GM23338 (cell line): ENCODE data around the gene RPGRIP1. TPM values are rescaled to one million over a fixed set of nuclear protein-coding genes. Genes with fewer than 3 reads are reported as not detected.

Experiments
- ATAC-seq: fragments of 200-7000 bp; cut with Tn5 transposase; 3 replicates; pipeline ENCODE4 v1.9.1; 2020
- DNase-seq: peaks from one replicate; pipeline ENCODE4 v3.0.0-alpha.2; 2015; ENCODE audit warnings: low spot score
- H2AFZ ChIP-seq: fragments of 200-600 bp; sonication (generic); 2 replicates; pipeline ENCODE4 v1.8.0; 2016; ENCODE audit warnings: antibody characterized with exemption, mild to moderate bottlenecking, moderate library complexity
- H3F3A ChIP-seq: fragments of 200-600 bp; sonication (generic); replicated peaks from 2 replicates; pipeline ENCODE4 v1.8.0; 2017; ENCODE audit warnings: antibody characterized with exemption, mixed run types, low read depth
- H3K27ac ChIP-seq: fragments of 200-600 bp; sonication (generic); 2 replicates; pipeline ENCODE4 v1.6.1; 2016; ENCODE audit warnings: low read depth
- H3K27me3 ChIP-seq: fragments of 200-600 bp; sonication (generic); 2 replicates; pipeline ENCODE4 v1.8.0; 2016; ENCODE audit warnings: mild to moderate bottlenecking, mixed run types, moderate library complexity; ENCODE audit not compliant: insufficient read depth
- H3K36me3 ChIP-seq: fragments of 200-600 bp; sonication (generic); 2 replicates; pipeline ENCODE4 v1.8.0; 2016; ENCODE audit warnings: mild to moderate bottlenecking; ENCODE audit not compliant: insufficient read depth
- H3K4me1 ChIP-seq: fragments of 200-600 bp; sonication (generic); 2 replicates; pipeline ENCODE4 v1.8.0; 2016; ENCODE audit warnings: mild to moderate bottlenecking, moderate library complexity; ENCODE audit not compliant: insufficient read depth
- H3K4me2 ChIP-seq: fragments of 200-600 bp; sonication (generic); 2 replicates; pipeline ENCODE4 v1.7.1; 2017; ENCODE audit warnings: mixed run types
- H3K4me3 ChIP-seq: fragments of 200-600 bp; sonication (generic); 2 replicates; pipeline ENCODE4 v1.6.1; 2016; ENCODE audit warnings: mixed run types
- H3K79me2 ChIP-seq: fragments of 200-600 bp; sonication (generic); replicated peaks from 2 replicates; pipeline ENCODE4 v1.8.0; 2017; ENCODE audit warnings: mild to moderate bottlenecking; ENCODE audit not compliant: insufficient read depth
- H3K9me2 ChIP-seq: fragments of 200-600 bp; sonication (generic); 2 replicates; pipeline ENCODE4 v1.8.0; 2017; ENCODE audit not compliant: insufficient read depth
- H4K20me1 ChIP-seq: fragments of 200-600 bp; sonication (generic); replicated peaks from 2 replicates; pipeline ENCODE4 v1.8.0; 2017; ENCODE audit warnings: mild to moderate bottlenecking; ENCODE audit not compliant: insufficient read depth
- H3K27ac Mint-ChIP-seq: 2 replicates; pipeline ENCODE4 v1.8.0; 2020; ENCODE audit warnings: inconsistent platforms, mild to moderate bottlenecking, moderate library complexity, mixed read lengths
- H3K27me3 Mint-ChIP-seq: 3 replicates; pipeline ENCODE4 v1.8.0; 2022; ENCODE audit warnings: low read depth, mild to moderate bottlenecking, moderate library complexity, mixed read lengths, inconsistent platforms; ENCODE audit not compliant: insufficient read depth, poor library complexity
- H3K36me3 Mint-ChIP-seq: 3 replicates; pipeline ENCODE4 v1.8.0; 2021; ENCODE audit warnings: low read depth, mild to moderate bottlenecking, inconsistent platforms, moderate library complexity, mixed read lengths
- H3K4me1 Mint-ChIP-seq: 3 replicates; pipeline ENCODE4 v1.8.0; 2020; ENCODE audit warnings: mild to moderate bottlenecking, inconsistent platforms, mixed read lengths
- H3K4me3 Mint-ChIP-seq: 3 replicates; pipeline ENCODE4 v1.8.0; 2021; ENCODE audit warnings: moderate library complexity, mild to moderate bottlenecking, inconsistent platforms, mixed read lengths
- H3K9me3 Mint-ChIP-seq: 3 replicates; pipeline ENCODE4 v1.8.0; 2020; ENCODE audit warnings: moderate library complexity, mild to moderate bottlenecking, inconsistent platforms, mixed read lengths
- CREB1 ChIP-seq: fragments of 250-450 bp; sonication (Bioruptor Pico); IDR thresholded peaks from 2 replicates; pipeline ENCODE4 v1.5.0; 2020; ENCODE audit warnings: low read depth, mild to moderate bottlenecking, moderate library complexity
- EZH2 ChIP-seq: fragments of 200-600 bp; sonication (generic); IDR thresholded peaks from one replicate; pipeline ENCODE4 v1.8.0; 2017; ENCODE audit warnings: antibody characterized with exemption, mild to moderate bottlenecking, low read depth; ENCODE audit not compliant: unreplicated experiment
- EZH2phosphoT487 ChIP-seq: fragments of 200-600 bp; sonication (generic); IDR thresholded peaks from one replicate; pipeline ENCODE4 v1.8.1; 2018; ENCODE audit warnings: antibody characterized with exemption; ENCODE audit not compliant: unreplicated experiment
- JUNB ChIP-seq: IDR thresholded peaks from one replicate; pipeline ENCODE4 v1.6.1; 2016; ENCODE audit warnings: antibody characterized with exemption; ENCODE audit not compliant: unreplicated experiment
- NANOG ChIP-seq: IDR thresholded peaks from 2 replicates; pipeline ENCODE4 v1.6.1; 2016; ENCODE audit warnings: antibody characterized with exemption, borderline replicate concordance
- POLR2AphosphoS5 ChIP-seq: IDR thresholded peaks from 2 replicates; pipeline ENCODE4 v1.6.1; 2016; ENCODE audit warnings: antibody characterized with exemption, low read depth
- STAT1 ChIP-seq: IDR thresholded peaks from one replicate; pipeline ENCODE4 v1.6.1; 2016; ENCODE audit warnings: antibody characterized with exemption; ENCODE audit not compliant: unreplicated experiment
- ZNF114 ChIP-seq: fragments of 250-450 bp; sonication (Bioruptor Pico); IDR thresholded peaks from 2 replicates; pipeline ENCODE4 v1.5.0; 2020; ENCODE audit warnings: mild to moderate bottlenecking, moderate library complexity
- ZNF331 ChIP-seq: fragments of 250-450 bp; sonication (Bioruptor Pico); IDR thresholded peaks from 2 replicates; pipeline ENCODE4 v1.5.0; 2020; ENCODE audit warnings: low read depth, mild to moderate bottlenecking, moderate library complexity
- polyA plus RNA-seq: library from polyadenylated mRNA; unstranded; fragments of >200 nt; fragmentation: Nextera tagmentation; extraction: Ambion mirVana; gene quantifications from 2 replicates; pipeline ENCODE4 v1.2.1, GENCODE V29; 2016
- total RNA-seq: library from RNA; depleted of rRNA; stranded (reverse); fragments of >200 nt; shearing (Covaris generic); gene quantifications from 2 replicates; pipeline ENCODE4 v1.2.3, GENCODE V29; 2014
- TF ChIP-seq, protein P1 (sequence below): IDR thresholded peaks from one replicate; pipeline ENCODE4 v1.6.1; 2018; ENCODE audit warnings: antibody characterized with exemption; ENCODE audit not compliant: unreplicated experiment
- TF ChIP-seq, protein P2 (sequence below): IDR thresholded peaks from 2 replicates; pipeline ENCODE4 v1.6.1; 2016; ENCODE audit warnings: antibody characterized with exemption
- TF ChIP-seq, protein P3 (sequence below): fragments of 250-450 bp; sonication (Bioruptor Pico); IDR thresholded peaks from 2 replicates; pipeline ENCODE4 v1.5.0; 2020; ENCODE audit warnings: mild to moderate bottlenecking, moderate library complexity

RPGRIP1 gene
- total and polyA plus RNA-seq, 2 experiments from 2014 or later: 0.24 to 1.6 TPM

DNA sequence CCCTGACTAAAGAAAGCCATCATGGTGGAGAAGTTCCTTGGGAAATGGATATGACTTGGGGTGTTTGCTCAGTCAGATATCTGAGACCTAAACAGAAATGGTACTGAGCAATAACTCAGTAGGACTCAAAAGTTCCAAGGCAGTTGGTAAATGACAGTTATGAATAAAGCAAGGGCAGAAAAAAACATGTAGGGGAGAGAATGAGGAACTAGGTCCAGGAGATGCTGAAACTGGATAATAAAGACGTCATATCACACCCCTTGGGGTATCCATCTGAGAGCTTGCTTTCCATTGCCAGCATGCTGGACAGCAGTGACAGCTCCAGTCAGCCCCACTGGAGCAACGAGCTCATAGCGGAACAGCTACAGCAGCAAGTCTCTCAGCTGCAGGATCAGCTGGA, 37.5 kb downstream of the RPGRIP1 start (continued):
- TF ChIP-seq, protein P1, sequence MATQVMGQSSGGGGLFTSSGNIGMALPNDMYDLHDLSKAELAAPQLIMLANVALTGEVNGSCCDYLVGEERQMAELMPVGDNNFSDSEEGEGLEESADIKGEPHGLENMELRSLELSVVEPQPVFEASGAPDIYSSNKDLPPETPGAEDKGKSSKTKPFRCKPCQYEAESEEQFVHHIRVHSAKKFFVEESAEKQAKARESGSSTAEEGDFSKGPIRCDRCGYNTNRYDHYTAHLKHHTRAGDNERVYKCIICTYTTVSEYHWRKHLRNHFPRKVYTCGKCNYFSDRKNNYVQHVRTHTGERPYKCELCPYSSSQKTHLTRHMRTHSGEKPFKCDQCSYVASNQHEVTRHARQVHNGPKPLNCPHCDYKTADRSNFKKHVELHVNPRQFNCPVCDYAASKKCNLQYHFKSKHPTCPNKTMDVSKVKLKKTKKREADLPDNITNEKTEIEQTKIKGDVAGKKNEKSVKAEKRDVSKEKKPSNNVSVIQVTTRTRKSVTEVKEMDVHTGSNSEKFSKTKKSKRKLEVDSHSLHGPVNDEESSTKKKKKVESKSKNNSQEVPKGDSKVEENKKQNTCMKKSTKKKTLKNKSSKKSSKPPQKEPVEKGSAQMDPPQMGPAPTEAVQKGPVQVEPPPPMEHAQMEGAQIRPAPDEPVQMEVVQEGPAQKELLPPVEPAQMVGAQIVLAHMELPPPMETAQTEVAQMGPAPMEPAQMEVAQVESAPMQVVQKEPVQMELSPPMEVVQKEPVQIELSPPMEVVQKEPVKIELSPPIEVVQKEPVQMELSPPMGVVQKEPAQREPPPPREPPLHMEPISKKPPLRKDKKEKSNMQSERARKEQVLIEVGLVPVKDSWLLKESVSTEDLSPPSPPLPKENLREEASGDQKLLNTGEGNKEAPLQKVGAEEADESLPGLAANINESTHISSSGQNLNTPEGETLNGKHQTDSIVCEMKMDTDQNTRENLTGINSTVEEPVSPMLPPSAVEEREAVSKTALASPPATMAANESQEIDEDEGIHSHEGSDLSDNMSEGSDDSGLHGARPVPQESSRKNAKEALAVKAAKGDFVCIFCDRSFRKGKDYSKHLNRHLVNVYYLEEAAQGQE: no peak
- TF ChIP-seq STAT1 (no peak), POLR2AphosphoS5 (no peak)
- TF ChIP-seq, protein P2, sequence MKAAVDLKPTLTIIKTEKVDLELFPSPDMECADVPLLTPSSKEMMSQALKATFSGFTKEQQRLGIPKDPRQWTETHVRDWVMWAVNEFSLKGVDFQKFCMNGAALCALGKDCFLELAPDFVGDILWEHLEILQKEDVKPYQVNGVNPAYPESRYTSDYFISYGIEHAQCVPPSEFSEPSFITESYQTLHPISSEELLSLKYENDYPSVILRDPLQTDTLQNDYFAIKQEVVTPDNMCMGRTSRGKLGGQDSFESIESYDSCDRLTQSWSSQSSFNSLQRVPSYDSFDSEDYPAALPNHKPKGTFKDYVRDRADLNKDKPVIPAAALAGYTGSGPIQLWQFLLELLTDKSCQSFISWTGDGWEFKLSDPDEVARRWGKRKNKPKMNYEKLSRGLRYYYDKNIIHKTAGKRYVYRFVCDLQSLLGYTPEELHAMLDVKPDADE: no peak

DNA sequence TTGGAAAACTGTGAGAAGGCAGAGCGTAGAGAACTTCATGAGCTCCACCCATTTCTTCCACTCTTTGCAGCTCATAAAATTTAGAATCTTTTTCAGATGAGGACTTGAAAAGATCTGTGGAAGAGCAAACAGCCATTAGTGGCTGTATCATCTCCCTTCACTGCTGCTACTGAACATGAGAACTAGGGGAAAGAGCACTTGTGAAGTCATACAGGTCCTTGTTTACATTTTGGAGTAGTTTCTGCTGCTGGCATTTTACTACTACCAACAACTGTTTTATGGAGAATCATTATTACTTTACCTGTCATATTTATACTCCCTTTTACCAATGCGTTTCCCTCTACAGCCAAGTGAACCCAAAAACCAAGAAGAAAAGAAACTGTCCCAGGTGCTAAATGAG, 41.0 kb downstream of the RPGRIP1 start:
- Histone ChIP-seq H3K27ac (no peak overlapping the region), H3F3A (no peaks in the 10 kb centered on the region), H3K4me1 (peaks cover 5% of the 10 kb centered on the region), H3K4me2 (no peak overlapping the region), H3K36me3 (no peaks in the 10 kb centered on the region), H3K79me2 (no peaks in the 10 kb centered on the region), H2AFZ (no peak overlapping the region), H3K9me2 (no peaks in the 10 kb centered on the region), H3K4me3 (no peak overlapping the region), H4K20me1 (no peaks in the 10 kb centered on the region), H3K27me3 (no peaks in the 10 kb centered on the region)
- Mint-ChIP-seq H3K4me1 (peaks cover 10% of the 10 kb centered on the region), H3K27ac (no peak overlapping the region), H3K9me3 (no peaks in the 10 kb centered on the region), H3K4me3 (no peak overlapping the region), H3K36me3 (no peaks in the 10 kb centered on the region; the same call in 2 of the 3 replicates), H3K27me3 (no peaks in the 10 kb centered on the region)
- DNase-seq (no peak), ATAC-seq (no peak)
- TF ChIP-seq ZNF331 (CRISPR knock-in tag): no peak
- TF ChIP-seq, protein P2: no peak
- TF ChIP-seq JUNB: no peak
- no peak for TF ChIP-seq NANOG
- TF ChIP-seq POLR2AphosphoS5: no peak
- no peak for TF ChIP-seq EZH2phosphoT487
- TF ChIP-seq CREB1 (CRISPR knock-in tag): no peak
- TF ChIP-seq, protein P3, sequence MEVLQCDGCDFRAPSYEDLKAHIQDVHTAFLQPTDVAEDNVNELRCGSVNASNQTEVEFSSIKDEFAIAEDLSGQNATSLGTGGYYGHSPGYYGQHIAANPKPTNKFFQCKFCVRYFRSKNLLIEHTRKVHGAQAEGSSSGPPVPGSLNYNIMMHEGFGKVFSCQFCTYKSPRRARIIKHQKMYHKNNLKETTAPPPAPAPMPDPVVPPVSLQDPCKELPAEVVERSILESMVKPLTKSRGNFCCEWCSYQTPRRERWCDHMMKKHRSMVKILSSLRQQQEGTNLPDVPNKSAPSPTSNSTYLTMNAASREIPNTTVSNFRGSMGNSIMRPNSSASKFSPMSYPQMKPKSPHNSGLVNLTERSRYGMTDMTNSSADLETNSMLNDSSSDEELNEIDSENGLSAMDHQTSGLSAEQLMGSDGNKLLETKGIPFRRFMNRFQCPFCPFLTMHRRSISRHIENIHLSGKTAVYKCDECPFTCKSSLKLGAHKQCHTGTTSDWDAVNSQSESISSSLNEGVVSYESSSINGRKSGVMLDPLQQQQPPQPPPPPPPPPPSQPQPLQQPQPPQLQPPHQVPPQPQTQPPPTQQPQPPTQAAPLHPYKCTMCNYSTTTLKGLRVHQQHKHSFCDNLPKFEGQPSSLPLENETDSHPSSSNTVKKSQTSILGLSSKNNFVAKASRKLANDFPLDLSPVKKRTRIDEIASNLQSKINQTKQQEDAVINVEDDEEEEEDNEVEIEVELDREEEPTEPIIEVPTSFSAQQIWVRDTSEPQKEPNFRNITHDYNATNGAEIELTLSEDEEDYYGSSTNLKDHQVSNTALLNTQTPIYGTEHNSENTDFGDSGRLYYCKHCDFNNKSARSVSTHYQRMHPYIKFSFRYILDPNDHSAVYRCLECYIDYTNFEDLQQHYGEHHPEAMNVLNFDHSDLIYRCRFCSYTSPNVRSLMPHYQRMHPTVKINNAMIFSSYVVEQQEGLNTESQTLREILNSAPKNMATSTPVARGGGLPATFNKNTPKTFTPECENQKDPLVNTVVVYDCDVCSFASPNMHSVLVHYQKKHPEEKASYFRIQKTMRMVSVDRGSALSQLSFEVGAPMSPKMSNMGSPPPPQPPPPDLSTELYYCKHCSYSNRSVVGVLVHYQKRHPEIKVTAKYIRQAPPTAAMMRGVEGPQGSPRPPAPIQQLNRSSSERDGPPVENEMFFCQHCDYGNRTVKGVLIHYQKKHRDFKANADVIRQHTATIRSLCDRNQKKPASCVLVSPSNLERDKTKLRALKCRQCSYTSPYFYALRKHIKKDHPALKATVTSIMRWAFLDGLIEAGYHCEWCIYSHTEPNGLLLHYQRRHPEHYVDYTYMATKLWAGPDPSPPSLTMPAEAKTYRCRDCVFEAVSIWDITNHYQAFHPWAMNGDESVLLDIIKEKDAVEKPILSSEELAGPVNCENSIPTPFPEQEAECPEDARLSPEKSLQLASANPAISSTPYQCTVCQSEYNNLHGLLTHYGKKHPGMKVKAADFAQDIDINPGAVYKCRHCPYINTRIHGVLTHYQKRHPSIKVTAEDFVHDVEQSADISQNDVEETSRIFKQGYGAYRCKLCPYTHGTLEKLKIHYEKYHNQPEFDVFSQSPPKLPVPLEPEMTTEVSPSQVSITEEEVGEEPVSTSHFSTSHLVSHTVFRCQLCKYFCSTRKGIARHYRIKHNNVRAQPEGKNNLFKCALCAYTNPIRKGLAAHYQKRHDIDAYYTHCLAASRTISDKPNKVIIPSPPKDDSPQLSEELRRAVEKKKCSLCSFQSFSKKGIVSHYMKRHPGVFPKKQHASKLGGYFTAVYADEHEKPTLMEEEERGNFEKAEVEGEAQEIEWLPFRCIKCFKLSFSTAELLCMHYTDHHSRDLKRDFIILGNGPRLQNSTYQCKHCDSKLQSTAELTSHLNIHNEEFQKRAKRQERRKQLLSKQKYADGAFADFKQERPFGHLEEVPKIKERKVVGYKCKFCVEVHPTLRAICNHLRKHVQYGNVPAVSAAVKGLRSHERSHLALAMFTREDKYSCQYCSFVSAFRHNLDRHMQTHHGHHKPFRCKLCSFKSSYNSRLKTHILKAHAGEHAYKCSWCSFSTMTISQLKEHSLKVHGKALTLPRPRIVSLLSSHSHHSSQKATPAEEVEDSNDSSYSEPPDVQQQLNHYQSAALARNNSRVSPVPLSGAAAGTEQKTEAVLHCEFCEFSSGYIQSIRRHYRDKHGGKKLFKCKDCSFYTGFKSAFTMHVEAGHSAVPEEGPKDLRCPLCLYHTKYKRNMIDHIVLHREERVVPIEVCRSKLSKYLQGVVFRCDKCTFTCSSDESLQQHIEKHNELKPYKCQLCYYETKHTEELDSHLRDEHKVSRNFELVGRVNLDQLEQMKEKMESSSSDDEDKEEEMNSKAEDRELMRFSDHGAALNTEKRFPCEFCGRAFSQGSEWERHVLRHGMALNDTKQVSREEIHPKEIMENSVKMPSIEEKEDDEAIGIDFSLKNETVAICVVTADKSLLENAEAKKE (CRISPR knock-in tag): no peak
- TF ChIP-seq STAT1: no peak
- no peak for TF ChIP-seq EZH2
- TF ChIP-seq ZNF114: no peak
